SU-DHL-6 (cell line): ENCODE measurements around the gene H2BK1.

ENCODE experiments used
- H2AFZ ChIP-seq: fragments of 200-600 bp; sonication (generic); 2 replicates; pipeline ENCODE4 v1.6.1; 2014; ENCODE audit warnings: low read depth, mild to moderate bottlenecking, moderate library complexity, mixed read lengths, antibody characterized with exemption, low read length; ENCODE audit not compliant: severe bottlenecking
- H3F3A ChIP-seq: fragments of 200-600 bp; shearing (Covaris generic); 2 replicates; pipeline ENCODE4 v1.6.0; 2016; ENCODE audit warnings: antibody characterized with exemption, mild to moderate bottlenecking; ENCODE audit not compliant: insufficient read depth
- H3K27ac ChIP-seq: fragments of 200-600 bp; sonication (generic); 2 replicates; pipeline ENCODE4 v1.5.1; 2016; ENCODE audit warnings: low read depth, mild to moderate bottlenecking, low read length, moderate library complexity, mixed read lengths
- H3K27me3 ChIP-seq: fragments of 200-600 bp; sonication (generic), shearing (Covaris generic); 2 replicates; pipeline ENCODE4 v1.6.0; 2014; ENCODE audit warnings: mild to moderate bottlenecking, low read length
- H3K36me3 ChIP-seq: fragments of 200-600 bp; sonication (generic); 2 replicates; pipeline ENCODE4 v1.6.1; 2014; ENCODE audit warnings: mild to moderate bottlenecking, low read length, mixed read lengths
- H3K4me2 ChIP-seq: fragments of 300-600, 200-600 bp; shearing (Covaris generic), sonication (generic); 2 replicates; pipeline ENCODE4 v1.6.0; 2014; ENCODE audit warnings: low read length, low read depth, mild to moderate bottlenecking; ENCODE audit not compliant: poor library complexity, severe bottlenecking
- H3K4me3 ChIP-seq: fragments of 200-600 bp; sonication (generic); 2 replicates; pipeline ENCODE4 v1.5.1; 2014; ENCODE audit warnings: antibody characterized with exemption, low read length, mild to moderate bottlenecking, mixed read lengths; ENCODE audit not compliant: insufficient read depth, poor library complexity, severe bottlenecking
- H3K79me2 ChIP-seq: fragments of 200-600 bp; sonication (generic); 2 replicates; pipeline ENCODE4 v1.6.1; 2014; ENCODE audit warnings: mild to moderate bottlenecking, low read length, moderate library complexity; ENCODE audit not compliant: insufficient read depth
- H3K9ac ChIP-seq: fragments of 200-600 bp; sonication (generic); 2 replicates; pipeline ENCODE4 v1.7.0; 2014; ENCODE audit warnings: mild to moderate bottlenecking, low read length
- H3K9me2 ChIP-seq: fragments of 200-600 bp; sonication (generic); replicated peaks from 2 replicates; pipeline ENCODE4 v1.6.1; 2014; ENCODE audit warnings: low read length; ENCODE audit not compliant: insufficient read depth
- H3K9me3 ChIP-seq: fragments of 200-600 bp; sonication (generic); 2 replicates; pipeline ENCODE4 v1.6.1; 2014; ENCODE audit warnings: low read length, mixed read lengths; ENCODE audit not compliant: insufficient read depth
- H4K20me1 ChIP-seq: fragments of 200-600 bp; sonication (generic); 2 replicates; pipeline ENCODE4 v1.6.1; 2014; ENCODE audit warnings: low read depth, mild to moderate bottlenecking, antibody characterized with exemption, low read length, moderate library complexity, mixed read lengths
- CTCF ChIP-seq: fragments of 200-600 bp; sonication (generic); IDR thresholded peaks from one replicate; pipeline ENCODE4 v1.5.1; 2017; ENCODE audit warnings: antibody characterized with exemption, mild to moderate bottlenecking, low read length, moderate library complexity; ENCODE audit not compliant: insufficient read depth, poor library complexity, severe bottlenecking
- EZH2phosphoT487 ChIP-seq: fragments of 200-600 bp; sonication (generic), shearing (Covaris generic); conservative IDR thresholded peaks from 2 replicates; pipeline ENCODE4 v1.6.1; 2018; ENCODE audit warnings: mild to moderate bottlenecking, antibody characterized with exemption, low read length, moderate library complexity, mixed read lengths

The H2BK1 gene

GRCh38 chr7:151168003-151168786 is 42.1 kb downstream of the H2BK1 start:
- Histone ChIP-seq H3K27me3 (no peaks in the 10 kb centered on the region), H4K20me1 (no peaks in the 10 kb centered on the region), H3K4me2 (no peak overlapping the region), H3K4me3 (no peak overlapping the region), H3K36me3 (no peaks in the 10 kb centered on the region), H3K79me2 (no peaks in the 10 kb centered on the region), H3F3A (no peaks in the 10 kb centered on the region), H2AFZ (no peak overlapping the region), H3K9me2 (no peaks in the 10 kb centered on the region), H3K9ac (no peak overlapping the region), H3K9me3 (no peaks in the 10 kb centered on the region), H3K27ac (no peak overlapping the region)
- TF ChIP-seq CTCF, result peak; percentile 34
- TF ChIP-seq EZH2phosphoT487, result no peak

GRCh38 chr7:151167197-151167961 is 42.9 kb downstream of the H2BK1 start, which contains the start of gene GBX1:
Gene GBX1 (minus strand): TSS chr7:151167694. CDS start chr7:151167548, 146 bp downstream.
- Histone ChIP-seq H3K27me3 (no peaks in the 10 kb centered on the region), H3K27ac (no peak within 1 kb of the TSS)

GRCh38 chr7:151166629-151167196 is 43.6 kb downstream of the H2BK1 start:
- H3K9me2 ChIP-seq, result no peaks in the 10 kb centered on the region
- H2AFZ ChIP-seq, result no peak overlapping the region
- H3K9ac ChIP-seq, result no peak overlapping the region
- no peak overlapping the region for H3K27ac ChIP-seq
- TF ChIP-seq CTCF (no peak), EZH2phosphoT487 (no peak)
- no peak overlapping the region for H3K4me2 ChIP-seq
- no peak overlapping the region for H3K4me3 ChIP-seq
- no peaks in the 10 kb centered on the region for H3K9me3 ChIP-seq
- no peaks in the 10 kb centered on the region for H3K27me3 ChIP-seq
- H3F3A ChIP-seq, result no peaks in the 10 kb centered on the region
- H4K20me1 ChIP-seq, result no peaks in the 10 kb centered on the region
- H3K36me3 ChIP-seq, result no peaks in the 10 kb centered on the region
- H3K79me2 ChIP-seq, result no peaks in the 10 kb centered on the region

More at GRCh38 chr7:151167197-151167961, 42.9 kb downstream of the H2BK1 start, which contains the start of gene GBX1:
- no peak within 1 kb of the TSS for H2AFZ ChIP-seq
- H3F3A ChIP-seq, result no peaks in the 10 kb centered on the region
- no peak for TF ChIP-seq EZH2phosphoT487
- no peak for TF ChIP-seq CTCF
- no peaks in the 10 kb centered on the region for H3K9me3 ChIP-seq
- no peak within 1 kb of the TSS for H3K4me2 ChIP-seq
- no peaks in the 10 kb centered on the region for H3K36me3 ChIP-seq
- no peak within 1 kb of the TSS for H3K4me3 ChIP-seq
- no peak within 1 kb of the TSS for H3K9ac ChIP-seq
- H4K20me1 ChIP-seq, result no peaks in the 10 kb centered on the region
- no peaks in the 10 kb centered on the region for H3K79me2 ChIP-seq
- no peaks in the 10 kb centered on the region for H3K9me2 ChIP-seq
